GM23338 (cell line): Measurements from ENCODE around the gene C4orf36. TPM values are rescaled to one million over a fixed set of nuclear protein-coding genes. Genes with fewer than 3 reads are reported as not detected.

Source experiments
- ATAC-seq: fragments of 200-7000 bp; cut with Tn5 transposase; 3 replicates; pipeline ENCODE4 v1.9.1; 2020
- DNase-seq: peaks from one replicate; pipeline ENCODE4 v3.0.0-alpha.2; 2015; ENCODE audit warnings: low spot score
- H2AFZ ChIP-seq: fragments of 200-600 bp; sonication (generic); 2 replicates; pipeline ENCODE4 v1.8.0; 2016; ENCODE audit warnings: antibody characterized with exemption, mild to moderate bottlenecking, moderate library complexity
- H3F3A ChIP-seq: fragments of 200-600 bp; sonication (generic); replicated peaks from 2 replicates; pipeline ENCODE4 v1.8.0; 2017; ENCODE audit warnings: antibody characterized with exemption, mixed run types, low read depth
- H3K27ac ChIP-seq: fragments of 200-600 bp; sonication (generic); 2 replicates; pipeline ENCODE4 v1.6.1; 2016; ENCODE audit warnings: low read depth
- H3K27me3 ChIP-seq: fragments of 200-600 bp; sonication (generic); 2 replicates; pipeline ENCODE4 v1.8.0; 2016; ENCODE audit warnings: mild to moderate bottlenecking, mixed run types, moderate library complexity; ENCODE audit not compliant: insufficient read depth
- H3K36me3 ChIP-seq: fragments of 200-600 bp; sonication (generic); 2 replicates; pipeline ENCODE4 v1.8.0; 2016; ENCODE audit warnings: mild to moderate bottlenecking; ENCODE audit not compliant: insufficient read depth
- H3K4me1 ChIP-seq: fragments of 200-600 bp; sonication (generic); 2 replicates; pipeline ENCODE4 v1.8.0; 2016; ENCODE audit warnings: mild to moderate bottlenecking, moderate library complexity; ENCODE audit not compliant: insufficient read depth
- H3K4me2 ChIP-seq: fragments of 200-600 bp; sonication (generic); 2 replicates; pipeline ENCODE4 v1.7.1; 2017; ENCODE audit warnings: mixed run types
- H3K4me3 ChIP-seq: fragments of 200-600 bp; sonication (generic); 2 replicates; pipeline ENCODE4 v1.6.1; 2016; ENCODE audit warnings: mixed run types
- H3K79me2 ChIP-seq: fragments of 200-600 bp; sonication (generic); replicated peaks from 2 replicates; pipeline ENCODE4 v1.8.0; 2017; ENCODE audit warnings: mild to moderate bottlenecking; ENCODE audit not compliant: insufficient read depth
- H3K9me2 ChIP-seq: fragments of 200-600 bp; sonication (generic); 2 replicates; pipeline ENCODE4 v1.8.0; 2017; ENCODE audit not compliant: insufficient read depth
- H4K20me1 ChIP-seq: fragments of 200-600 bp; sonication (generic); replicated peaks from 2 replicates; pipeline ENCODE4 v1.8.0; 2017; ENCODE audit warnings: mild to moderate bottlenecking; ENCODE audit not compliant: insufficient read depth
- H3K27ac Mint-ChIP-seq: 2 replicates; pipeline ENCODE4 v1.8.0; 2020; ENCODE audit warnings: inconsistent platforms, mild to moderate bottlenecking, moderate library complexity, mixed read lengths
- H3K27me3 Mint-ChIP-seq: 3 replicates; pipeline ENCODE4 v1.8.0; 2022; ENCODE audit warnings: low read depth, mild to moderate bottlenecking, moderate library complexity, mixed read lengths, inconsistent platforms; ENCODE audit not compliant: insufficient read depth, poor library complexity
- H3K36me3 Mint-ChIP-seq: 3 replicates; pipeline ENCODE4 v1.8.0; 2021; ENCODE audit warnings: low read depth, mild to moderate bottlenecking, inconsistent platforms, moderate library complexity, mixed read lengths
- H3K4me1 Mint-ChIP-seq: 3 replicates; pipeline ENCODE4 v1.8.0; 2020; ENCODE audit warnings: mild to moderate bottlenecking, inconsistent platforms, mixed read lengths
- H3K4me3 Mint-ChIP-seq: 3 replicates; pipeline ENCODE4 v1.8.0; 2021; ENCODE audit warnings: moderate library complexity, mild to moderate bottlenecking, inconsistent platforms, mixed read lengths
- H3K9me3 Mint-ChIP-seq: 3 replicates; pipeline ENCODE4 v1.8.0; 2020; ENCODE audit warnings: moderate library complexity, mild to moderate bottlenecking, inconsistent platforms, mixed read lengths
- ETS1 ChIP-seq: IDR thresholded peaks from 2 replicates; pipeline ENCODE4 v1.6.1; 2016; ENCODE audit warnings: antibody characterized with exemption
- EZH2 ChIP-seq: fragments of 200-600 bp; sonication (generic); IDR thresholded peaks from one replicate; pipeline ENCODE4 v1.8.0; 2017; ENCODE audit warnings: antibody characterized with exemption, mild to moderate bottlenecking, low read depth; ENCODE audit not compliant: unreplicated experiment
- EZH2phosphoT487 ChIP-seq: fragments of 200-600 bp; sonication (generic); IDR thresholded peaks from one replicate; pipeline ENCODE4 v1.8.1; 2018; ENCODE audit warnings: antibody characterized with exemption; ENCODE audit not compliant: unreplicated experiment
- NANOG ChIP-seq: IDR thresholded peaks from 2 replicates; pipeline ENCODE4 v1.6.1; 2016; ENCODE audit warnings: antibody characterized with exemption, borderline replicate concordance
- POLR2AphosphoS5 ChIP-seq: IDR thresholded peaks from 2 replicates; pipeline ENCODE4 v1.6.1; 2016; ENCODE audit warnings: antibody characterized with exemption, low read depth
- REST ChIP-seq: IDR thresholded peaks from one replicate; pipeline ENCODE4 v1.6.1; 2018; ENCODE audit warnings: antibody characterized with exemption; ENCODE audit not compliant: unreplicated experiment
- ZNF331 ChIP-seq: fragments of 250-450 bp; sonication (Bioruptor Pico); IDR thresholded peaks from 2 replicates; pipeline ENCODE4 v1.5.0; 2020; ENCODE audit warnings: low read depth, mild to moderate bottlenecking, moderate library complexity
- polyA plus RNA-seq: library from polyadenylated mRNA; unstranded; fragments of >200 nt; fragmentation: Nextera tagmentation; extraction: Ambion mirVana; gene quantifications from 2 replicates; pipeline ENCODE4 v1.2.1, GENCODE V29; 2016
- total RNA-seq: library from RNA; depleted of rRNA; stranded (reverse); fragments of >200 nt; shearing (Covaris generic); gene quantifications from 2 replicates; pipeline ENCODE4 v1.2.3, GENCODE V29; 2014
- TF ChIP-seq, protein P1 (sequence below), 2 experiments: fragments of 200-600 bp in 1 of 2; sonication (generic) in 1 of 2; conservative IDR thresholded peaks; 2 replicates each; pipeline versions ENCODE4 v1.5.1 to v1.6.1; 2016 to 2017; ENCODE audit warnings: antibody characterized with exemption in 2 of 2, low read depth in 2 of 2, mild to moderate bottlenecking in 2 of 2, moderate library complexity in 1 of 2

C4orf36 gene
- total and polyA plus RNA-seq, 2 experiments from 2014 or later: 1.1 to 1.6 TPM

GRCh38 chr4:86918539-86919072 is 26.4 kb upstream of the C4orf36 start:
- Mint-ChIP-seq H3K27ac (no peak overlapping the region), H3K27me3 (peaks cover 3% of the 10 kb centered on the region), H3K4me1 (0 out of 3 replicates have a peak, but pooled peaks cover 2% of the 10 kb centered on the region), H3K36me3 (no peaks in the 10 kb centered on the region), H3K9me3 (no peaks in the 10 kb centered on the region), H3K4me3 (no peak overlapping the region)
- H3K79me2 ChIP-seq: no peaks in the 10 kb centered on the region
- H3K4me3 ChIP-seq: no peak overlapping the region
- DNase-seq (no peak), ATAC-seq (no peak)
- H3K36me3 ChIP-seq: no peaks in the 10 kb centered on the region
- no peaks in the 10 kb centered on the region for H3K27me3 ChIP-seq
- H3K4me2 ChIP-seq: no peak overlapping the region
- no peaks in the 10 kb centered on the region for H4K20me1 ChIP-seq
- H3K9me2 ChIP-seq: 0 out of 2 replicates have a peak, but pooled peaks cover 4% of the 10 kb centered on the region
- no peaks in the 10 kb centered on the region for H3K4me1 ChIP-seq
- no peaks in the 10 kb centered on the region for H3F3A ChIP-seq
- no peak for TF ChIP-seq ETS1
- no peak for TF ChIP-seq ZNF331 (CRISPR knock-in tag)
- TF ChIP-seq POLR2AphosphoS5: no peak
- TF ChIP-seq, protein P1, sequence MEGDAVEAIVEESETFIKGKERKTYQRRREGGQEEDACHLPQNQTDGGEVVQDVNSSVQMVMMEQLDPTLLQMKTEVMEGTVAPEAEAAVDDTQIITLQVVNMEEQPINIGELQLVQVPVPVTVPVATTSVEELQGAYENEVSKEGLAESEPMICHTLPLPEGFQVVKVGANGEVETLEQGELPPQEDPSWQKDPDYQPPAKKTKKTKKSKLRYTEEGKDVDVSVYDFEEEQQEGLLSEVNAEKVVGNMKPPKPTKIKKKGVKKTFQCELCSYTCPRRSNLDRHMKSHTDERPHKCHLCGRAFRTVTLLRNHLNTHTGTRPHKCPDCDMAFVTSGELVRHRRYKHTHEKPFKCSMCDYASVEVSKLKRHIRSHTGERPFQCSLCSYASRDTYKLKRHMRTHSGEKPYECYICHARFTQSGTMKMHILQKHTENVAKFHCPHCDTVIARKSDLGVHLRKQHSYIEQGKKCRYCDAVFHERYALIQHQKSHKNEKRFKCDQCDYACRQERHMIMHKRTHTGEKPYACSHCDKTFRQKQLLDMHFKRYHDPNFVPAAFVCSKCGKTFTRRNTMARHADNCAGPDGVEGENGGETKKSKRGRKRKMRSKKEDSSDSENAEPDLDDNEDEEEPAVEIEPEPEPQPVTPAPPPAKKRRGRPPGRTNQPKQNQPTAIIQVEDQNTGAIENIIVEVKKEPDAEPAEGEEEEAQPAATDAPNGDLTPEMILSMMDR (conservative IDR thresholded peaks at IDR 0.05; ENCODE audit: low read depth in 2 of 2): no peak
- no peak for TF ChIP-seq EZH2phosphoT487
- no peak for TF ChIP-seq EZH2
- no peak for TF ChIP-seq REST
- TF ChIP-seq NANOG: no peak
- H3K27ac ChIP-seq: no peak overlapping the region
- H2AFZ ChIP-seq: no peak overlapping the region
